ENCODE data around the gene GSTA4.

- TF ChIP-seq CTCF (IDR thresholded peaks at IDR 0.05 in 8 of 11, conservative IDR thresholded peaks at IDR 0.05 in 3 of 11) (no peak), POLR2A (IDR thresholded peaks at IDR 0.05) (no peak), POLR2AphosphoS5 (IDR thresholded peaks at IDR 0.05) (no peak)
These were observed 31.4 kb upstream of the GSTA4 start for GRCh38 chr6:53026526-53026925.

Measured in spleen (tissue), 7 donors.